GM10847 (cell line): ENCODE results near the gene OTOL1.

Source experiments
- POLR2A ChIP-seq: IDR thresholded peaks from 2 replicates; pipeline ENCODE4 v1.6.1; 2011; ENCODE audit not compliant: insufficient read length; ENCODE audit errors: extremely low read depth

OTOL1 gene

GRCh38 chr3:161510510-161511260 is 14.1 kb downstream of the OTOL1 start:
- no peak for TF ChIP-seq POLR2A

GRCh38 chr3:161523916-161524315 is 27.3 kb downstream of the OTOL1 start:
- no peak for TF ChIP-seq POLR2A

GRCh38 chr3:161531930-161532329 is 35.3 kb downstream of the OTOL1 start:
- no peak for TF ChIP-seq POLR2A

- TF ChIP-seq POLR2A: no peak
These were observed 44.0 kb downstream of the OTOL1 start for GRCh38 chr3:161540594-161540993.

DNA sequence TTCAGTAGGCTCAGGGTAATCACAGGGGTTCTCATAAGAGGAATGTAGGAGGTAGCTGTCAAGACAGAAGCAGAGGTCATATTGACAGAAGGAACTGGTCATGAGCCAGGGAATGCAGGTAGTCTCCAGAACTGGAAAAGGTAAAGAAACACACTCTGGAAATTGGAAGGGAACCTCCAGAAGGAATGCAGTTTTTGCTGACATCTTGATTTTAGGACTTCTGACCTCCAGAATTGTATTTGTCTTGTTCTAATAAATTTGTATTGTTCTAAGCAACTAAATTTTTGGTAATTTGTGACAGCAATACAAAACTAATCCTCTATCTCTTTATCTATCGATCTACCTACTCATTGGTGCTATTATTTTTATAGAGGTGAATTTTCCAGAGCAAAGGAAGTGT is 49.2 kb downstream of the OTOL1 start:
- no peak for TF ChIP-seq POLR2A

GRCh38 chr3:161548301-161548700 is 51.7 kb downstream of the OTOL1 start:
- no peak for TF ChIP-seq POLR2A

DNA sequence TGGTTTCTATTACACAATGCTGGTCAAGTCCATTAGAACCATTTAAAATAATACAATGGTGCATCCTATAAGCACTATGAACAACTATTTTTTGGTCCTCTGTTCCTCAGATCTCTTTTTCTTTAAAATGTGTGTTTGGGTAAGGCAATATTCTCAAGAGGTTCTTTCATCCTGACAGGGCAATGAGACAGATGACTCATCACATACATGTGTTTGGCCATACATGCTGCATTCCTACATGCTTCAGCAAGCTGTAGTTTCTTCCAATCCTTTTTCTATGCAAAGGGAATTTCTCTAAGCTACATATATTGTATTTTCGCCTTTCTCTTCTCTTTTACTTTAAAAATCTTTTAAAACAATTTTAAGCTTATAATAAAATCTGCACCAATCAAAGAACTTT is 52.7 kb downstream of the OTOL1 start:
- TF ChIP-seq POLR2A: no peak

DNA sequence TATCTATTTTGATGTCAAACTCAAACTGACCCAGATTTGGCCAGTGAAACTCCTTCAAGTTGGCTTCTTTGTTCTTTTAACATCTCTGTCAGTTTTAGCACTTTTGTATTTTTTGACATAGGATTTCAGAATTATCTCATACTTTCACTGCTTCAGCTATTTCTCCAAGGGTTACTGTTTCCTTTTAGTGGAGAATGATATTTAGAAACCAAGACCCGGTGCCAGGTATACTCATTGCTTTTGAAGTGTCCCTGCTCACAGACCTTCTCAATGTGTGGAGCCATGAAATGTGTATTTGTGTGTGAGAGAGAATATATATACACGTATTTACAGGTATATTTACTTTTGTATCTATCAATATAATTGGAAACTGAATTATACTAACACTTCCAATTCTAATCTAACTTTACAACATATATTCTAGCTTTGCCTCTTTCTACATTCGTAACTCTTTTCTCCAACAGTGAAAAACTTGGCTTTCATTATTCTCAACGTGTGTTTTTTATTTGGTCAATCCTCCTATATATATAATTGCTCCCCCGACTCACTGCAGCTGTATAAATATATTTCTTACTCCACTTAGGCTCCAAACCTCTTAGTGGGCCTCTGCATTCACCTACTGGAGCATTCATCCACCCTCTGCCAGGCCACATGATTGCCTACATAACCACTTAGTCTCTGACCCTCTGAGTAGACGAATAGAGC is 54.0 kb downstream of the OTOL1 start:
- no peak for TF ChIP-seq POLR2A

DNA sequence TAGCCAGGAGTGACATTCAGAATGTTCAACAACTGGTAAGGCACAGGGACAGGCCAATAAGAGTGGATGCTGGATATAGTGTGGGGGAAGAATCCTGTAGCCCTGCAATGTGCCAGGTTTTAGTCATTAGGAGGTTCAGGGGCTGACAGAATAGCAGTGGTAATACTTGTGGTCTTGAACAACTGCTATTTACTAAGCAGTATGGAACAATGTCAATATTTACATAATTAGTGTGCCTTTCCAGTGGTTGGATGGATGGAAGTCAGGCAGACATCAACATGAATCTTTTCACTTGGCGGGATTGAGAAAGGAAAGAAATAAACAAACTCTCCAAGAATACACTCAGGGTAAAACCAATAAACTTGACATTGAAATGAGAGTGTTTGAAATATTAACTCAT is 55.1 kb downstream of the OTOL1 start:
- no peak for TF ChIP-seq POLR2A

GRCh38 chr3:161552984-161553560 is 56.5 kb downstream of the OTOL1 start:
- TF ChIP-seq POLR2A: no peak
